Left cardiac atrium (tissue), 4 donors: ENCODE measurements around the gene PLOD2. TPM values are rescaled to one million over a fixed set of nuclear protein-coding genes. Genes with fewer than 3 reads are reported as not detected.

ENCODE experiments used
- ATAC-seq, 2 donors: fragments of 200-7000 bp; cut with Tn5 transposase; one replicate each; pipeline ENCODE4 v1.9.1; 2020; ENCODE audit warnings: mild to moderate bottlenecking in 2 of 2, moderate library complexity in 2 of 2
- DNase-seq: peaks from one replicate; pipeline ENCODE4 v3.0.0-alpha.2; 2020
- intact Hi-C, 2 donors: fragments of 100-400 bp; cut with DNase I; formaldehyde crosslinking; loops; one replicate each; pipeline versions ENCODE4 v1.14.1 to v1.15.1; 2022 to 2023
- total RNA-seq, 2 donors: library from RNA; stranded (reverse); fragmentation: NEBNext Ultra II Directional; extraction: Animal tissue kit (Norgen Biotek cat#: 25700); gene quantifications; one replicate each; pipeline ENCODE4 v1.2.1, GENCODE V29; 2021
- donor health status: DM: no; HTN: yes; CAD: no.
- donor health status: DM: no; HTN: yes; CAD: no; lungs with severe emphysema.
- donor health status: DM: yes; HTN: yes; CAD: no.
- donor health status: Dilated cardiomyopathy.

Gene PLOD2
- total RNA-seq, 2 donors from 2014 or later: 35.7 to 39.0 TPM

GRCh38 chr3:146170591-146170990 is 9.6 kb upstream of the PLOD2 start:
- ATAC-seq (no peak), DNase-seq (no peak)
- intact Hi-C loops: no loop called here

GRCh38 chr3:146169891-146170290 is 8.9 kb upstream of the PLOD2 start:
- no peak for DNase-seq
- no peak for ATAC-seq
- intact Hi-C loops: no loop called here

GRCh38 chr3:146166826-146167225 is 5.8 kb upstream of the PLOD2 start:
- ATAC-seq: peak in 1 of 2 donors; percentile 26
- no peak for DNase-seq
- intact Hi-C loops: no loop called here

- intact Hi-C loops: no loop called here
- ATAC-seq (peak in 1 of 2 donors; percentile 74), DNase-seq (no peak)
Observed at GRCh38 chr3:146166415-146166821, 5.4 kb upstream of the PLOD2 start.

- no peak for ATAC-seq
- no peak for DNase-seq
- intact Hi-C loops: no loop called here
Observed at GRCh38 chr3:146165877-146166276, 4.9 kb upstream of the PLOD2 start.

GRCh38 chr3:146164971-146165769 is 4.2 kb upstream of the PLOD2 start:
- ATAC-seq (peak in 1 of 2 donors; percentile 2), DNase-seq (no peak)
- intact Hi-C loops: loop anchor here in 1 of 2 donors (5.0 kb wide), 1 partner anchor 98 kb away; no protein-coding TSS in a partner anchor

GRCh38 chr3:146164506-146164905 is 3.5 kb upstream of the PLOD2 start:
- ATAC-seq (no peak), DNase-seq (no peak)
- intact Hi-C loops: loop anchor here in 1 of 2 donors (5.0 kb wide), 1 partner anchor 97 kb away; no protein-coding TSS in a partner anchor

- intact Hi-C loops: loop anchor here in 1 of 2 donors (5.0 kb wide), 1 partner anchor 97 kb away; no protein-coding TSS in a partner anchor
- no peak for DNase-seq
- no peak for ATAC-seq
Observed at GRCh38 chr3:146164071-146164470, 3.1 kb upstream of the PLOD2 start.

GRCh38 chr3:146163584-146163983 is 2.6 kb upstream of the PLOD2 start:
- intact Hi-C loops: loop anchor here in 1 of 2 donors (5.0 kb wide), 1 partner anchor 96 kb away; no protein-coding TSS in a partner anchor
- ATAC-seq (no peak), DNase-seq (no peak)

GRCh38 chr3:146162561-146162960 is 1.6 kb upstream of the PLOD2 start:
- intact Hi-C loops: loop anchor here in 1 of 2 donors (5.0 kb wide), 1 partner anchor 95 kb away; no protein-coding TSS in a partner anchor

GRCh38 chr3:146161663-146162002 is 649 bp upstream of the PLOD2 start:
- DNase-seq: peak; percentile 59
- intact Hi-C loops: loop anchor here in 1 of 2 donors (5.0 kb wide), 1 partner anchor 94 kb away; no protein-coding TSS in a partner anchor
- peak; percentile 14 to 18 for ATAC-seq

More at GRCh38 chr3:146162561-146162960, 1.6 kb upstream of the PLOD2 start:
- DNase-seq (no peak), ATAC-seq (no peak)

GRCh38 chr3:146160321-146160963 is 542 bp downstream of the PLOD2 start:
- intact Hi-C loops: loop anchor here in 1 of 2 donors (5.0 kb wide), 1 partner anchor 93 kb away; no protein-coding TSS in a partner anchor
- ATAC-seq (peak; percentile 53 to 54), DNase-seq (peak; percentile 76)

- ATAC-seq (no peak), DNase-seq (no peak)
- intact Hi-C loops: loop anchor here in 1 of 2 donors (5.0 kb wide), 1 partner anchor 92 kb away; no protein-coding TSS in a partner anchor
Observed at GRCh38 chr3:146159616-146160320, 1.2 kb downstream of the PLOD2 start.

- ATAC-seq: no peak
Observed at GRCh38 chr3:146159037-146159436, 1.9 kb downstream of the PLOD2 start.

GRCh38 chr3:146157325-146158060 is 3.5 kb downstream of the PLOD2 start:
- DNase-seq (no peak), ATAC-seq (no peak)
- intact Hi-C loops: no loop called here

More at GRCh38 chr3:146159037-146159436, 1.9 kb downstream of the PLOD2 start:
- DNase-seq: no peak
- intact Hi-C loops: no loop called here

- DNase-seq (no peak), ATAC-seq (no peak)
- intact Hi-C loops: no loop called here
Observed at GRCh38 chr3:146156666-146157314, 4.2 kb downstream of the PLOD2 start.

GRCh38 chr3:146156095-146156494 is 4.9 kb downstream of the PLOD2 start:
- DNase-seq (no peak), ATAC-seq (peak in 1 of 2 donors; percentile 4)
- intact Hi-C loops: no loop called here

- DNase-seq (no peak), ATAC-seq (peak in 1 of 2 donors; percentile 44)
- intact Hi-C loops: no loop called here
Observed at GRCh38 chr3:146154995-146155394, 6.0 kb downstream of the PLOD2 start.
